Stimulated activated memory B cell treated with anti-CD40 and anti-IgM and Interleukin-4, amounts not matched to agents 10 μg/mL and 1 μg/mL and 100 μg/mL, for 72 hours (primary cell): Measurements from ENCODE around the gene NTN4.

Experiments
- ATAC-seq: fragments of 150-1000 bp; cut with Tn5 transposase; 2 replicates; pipeline ENCODE4 v1.10.0; 2021
- H3K27ac Mint-ChIP-seq: one replicate; pipeline ENCODE4 v1.8.0; 2022; ENCODE audit warnings: mild to moderate bottlenecking, mixed read lengths
- H3K27me3 Mint-ChIP-seq: one replicate; pipeline ENCODE4 v1.8.0; 2022; ENCODE audit warnings: mixed read lengths
- H3K36me3 Mint-ChIP-seq: one replicate; pipeline ENCODE4 v1.8.0; 2022; ENCODE audit warnings: mixed read lengths
- H3K4me1 Mint-ChIP-seq: one replicate; pipeline ENCODE4 v1.8.0; 2022; ENCODE audit warnings: mixed read lengths
- H3K4me3 Mint-ChIP-seq: one replicate; pipeline ENCODE4 v1.8.0; 2022; ENCODE audit warnings: mild to moderate bottlenecking, moderate library complexity, mixed read lengths
- H3K9me3 Mint-ChIP-seq: one replicate; pipeline ENCODE4 v1.8.0; 2022; ENCODE audit warnings: mixed read lengths

The NTN4 gene

DNA sequence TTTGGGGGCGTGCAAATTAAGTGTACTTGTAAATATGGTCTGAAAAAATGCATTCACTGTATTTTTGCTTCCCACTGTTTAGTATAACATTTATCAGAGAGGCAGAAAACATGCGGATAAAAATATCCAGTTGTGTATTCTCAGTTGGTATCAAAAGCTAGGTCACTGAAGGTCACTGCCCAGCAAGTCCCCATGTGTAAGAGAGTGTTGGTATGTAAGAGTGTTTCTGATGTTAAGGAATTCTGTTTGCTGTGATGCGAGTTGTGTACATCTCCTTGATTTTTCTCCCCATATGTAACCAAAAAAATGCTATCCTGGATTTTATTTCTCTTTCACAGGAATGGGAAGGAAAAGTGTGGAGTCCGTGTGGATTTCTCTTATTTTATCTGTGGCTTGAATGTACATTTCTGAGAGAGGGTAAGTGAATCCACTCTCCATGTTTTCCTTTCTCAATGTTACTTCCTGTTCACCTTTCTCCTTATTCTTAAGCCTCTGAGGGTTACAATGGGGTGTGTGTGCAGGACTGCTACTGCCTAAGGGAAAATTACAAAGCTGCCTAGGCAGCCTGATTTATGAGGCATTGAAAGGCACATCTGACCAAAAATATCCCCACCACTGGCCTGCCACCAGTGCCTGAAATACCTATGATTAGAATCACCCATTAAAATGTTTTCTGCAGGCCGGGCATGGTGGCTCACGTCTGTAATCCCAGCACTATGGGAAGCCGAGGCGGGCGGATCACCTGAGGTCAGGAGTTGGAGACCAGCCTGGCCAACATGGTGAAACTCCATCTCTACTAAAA lies 141.4 kb downstream of the NTN4 start:
- H3K36me3 Mint-ChIP-seq = peaks cover 1% of the 10 kb centered on the region
- ATAC-seq = no peak
- H3K9me3 Mint-ChIP-seq = peaks cover under 1% of the 10 kb centered on the region
- H3K4me1 Mint-ChIP-seq = peaks cover 2% of the 10 kb centered on the region
- peaks cover 8% of the 10 kb centered on the region for H3K27me3 Mint-ChIP-seq
- no peak overlapping the region for H3K4me3 Mint-ChIP-seq
- no peak overlapping the region for H3K27ac Mint-ChIP-seq

DNA sequence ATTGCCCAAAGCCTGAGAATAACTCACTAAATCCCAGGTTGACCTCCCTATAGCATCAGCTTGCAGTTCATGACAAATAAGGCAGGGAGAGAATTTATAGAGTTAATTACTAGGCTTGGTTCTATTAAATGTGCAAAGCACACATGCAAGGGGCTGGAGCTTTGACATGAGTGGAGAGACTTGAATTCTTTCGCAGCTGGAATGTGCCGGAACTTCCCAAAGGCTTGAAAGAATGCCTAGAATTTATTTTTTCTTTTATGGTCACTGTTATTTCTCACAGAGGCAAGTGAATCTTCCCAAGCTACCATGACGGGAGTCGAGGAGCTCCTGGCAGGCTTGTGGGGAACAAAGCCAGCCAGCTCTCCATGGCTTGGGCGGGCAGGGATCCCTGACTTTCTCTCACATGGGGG lies 143.8 kb downstream of the NTN4 start:
- Mint-ChIP-seq H3K9me3 (no peaks in the 10 kb centered on the region), H3K27ac (no peak overlapping the region), H3K27me3 (peaks cover 9% of the 10 kb centered on the region), H3K4me1 (no peaks in the 10 kb centered on the region), H3K36me3 (no peaks in the 10 kb centered on the region), H3K4me3 (no peak overlapping the region)
- no peak for ATAC-seq

DNA sequence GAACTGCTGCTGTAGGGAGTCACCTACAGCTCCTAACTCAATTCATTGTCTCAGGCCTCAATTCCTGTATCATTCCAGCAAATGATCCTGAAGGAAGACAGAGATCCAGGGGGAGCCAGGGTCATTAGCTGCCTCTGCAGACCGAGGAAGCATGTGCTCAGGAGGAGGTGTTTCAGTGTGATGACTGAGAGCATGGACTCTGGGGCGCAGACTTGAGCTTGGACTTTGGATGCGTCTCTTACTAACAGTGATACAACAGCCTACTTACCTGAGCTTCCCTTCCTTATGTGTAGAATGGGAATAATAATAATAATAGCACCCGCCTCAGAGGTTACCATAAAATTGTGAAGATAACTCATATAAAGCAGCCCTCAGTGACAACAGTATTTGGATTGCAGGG lies 147.3 kb downstream of the NTN4 start:
- H3K4me1 Mint-ChIP-seq = no peaks in the 10 kb centered on the region
- no peaks in the 10 kb centered on the region for H3K9me3 Mint-ChIP-seq
- H3K27ac Mint-ChIP-seq = no peak overlapping the region
- peaks cover 9% of the 10 kb centered on the region for H3K27me3 Mint-ChIP-seq
- no peak for ATAC-seq
- no peaks in the 10 kb centered on the region for H3K36me3 Mint-ChIP-seq
- H3K4me3 Mint-ChIP-seq = no peak overlapping the region

DNA sequence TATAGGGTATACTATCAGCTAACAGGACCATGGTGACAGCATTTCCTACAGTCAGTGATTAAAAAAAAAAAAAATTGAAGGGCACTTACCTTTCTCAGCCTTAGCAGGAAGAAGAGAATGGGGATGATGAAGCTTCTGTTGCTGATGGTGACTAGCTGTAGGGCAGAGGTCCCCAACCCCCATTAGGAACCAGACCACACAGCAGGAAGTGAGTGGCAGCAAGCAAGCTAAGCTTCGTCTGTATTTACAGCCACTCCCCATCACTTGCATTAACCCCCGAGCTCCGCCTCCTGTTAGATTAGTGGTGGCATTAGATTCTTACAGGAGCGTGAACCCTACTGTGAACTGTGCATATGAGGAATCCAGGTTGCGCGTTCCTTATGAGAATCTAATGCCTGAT lies 148.0 kb downstream of the NTN4 start:
- Mint-ChIP-seq H3K9me3 (no peaks in the 10 kb centered on the region), H3K4me3 (no peak overlapping the region)
- no peak for ATAC-seq

DNA sequence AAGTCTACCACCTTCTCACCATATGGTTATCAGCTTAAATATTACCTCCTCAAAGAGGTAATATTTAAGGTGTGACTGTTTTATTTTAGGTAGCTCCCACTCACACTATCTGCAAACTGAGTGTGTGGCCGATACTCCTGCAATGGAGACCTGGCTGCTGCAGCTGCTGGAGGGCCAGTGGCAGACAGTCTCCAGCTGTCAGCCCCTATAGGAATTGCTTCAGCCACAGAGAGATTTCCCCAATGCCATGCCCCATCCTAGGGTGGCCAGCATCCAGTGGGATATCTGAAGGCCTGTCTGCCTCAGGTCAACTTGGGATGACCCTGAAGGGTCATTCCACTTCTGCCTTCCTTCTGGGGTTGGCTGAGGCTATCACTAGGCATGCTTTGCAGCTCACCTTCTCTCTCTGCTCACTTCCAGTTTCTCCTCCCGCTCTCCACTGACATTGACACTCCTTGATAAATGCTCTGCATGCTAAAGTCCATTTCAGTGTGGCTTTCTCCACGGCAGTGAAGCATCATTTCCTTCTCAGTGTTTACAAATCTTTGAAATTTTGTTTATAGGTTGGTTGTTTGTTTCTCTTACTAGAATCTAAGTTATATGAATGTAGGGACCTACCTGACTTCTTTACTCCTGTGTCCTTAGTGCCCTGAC lies 149.1 kb downstream of the NTN4 start:
- Mint-ChIP-seq H3K36me3 (no peaks in the 10 kb centered on the region), H3K9me3 (no peaks in the 10 kb centered on the region), H3K4me3 (no peak overlapping the region), H3K4me1 (no peaks in the 10 kb centered on the region), H3K27ac (no peak overlapping the region), H3K27me3 (peaks cover 9% of the 10 kb centered on the region)
- no peak for ATAC-seq

More for the DNA sequence above, 148.0 kb downstream of the NTN4 start:
- Mint-ChIP-seq H3K27me3 (peaks cover 9% of the 10 kb centered on the region), H3K36me3 (no peaks in the 10 kb centered on the region), H3K27ac (no peak overlapping the region), H3K4me1 (no peaks in the 10 kb centered on the region)

DNA sequence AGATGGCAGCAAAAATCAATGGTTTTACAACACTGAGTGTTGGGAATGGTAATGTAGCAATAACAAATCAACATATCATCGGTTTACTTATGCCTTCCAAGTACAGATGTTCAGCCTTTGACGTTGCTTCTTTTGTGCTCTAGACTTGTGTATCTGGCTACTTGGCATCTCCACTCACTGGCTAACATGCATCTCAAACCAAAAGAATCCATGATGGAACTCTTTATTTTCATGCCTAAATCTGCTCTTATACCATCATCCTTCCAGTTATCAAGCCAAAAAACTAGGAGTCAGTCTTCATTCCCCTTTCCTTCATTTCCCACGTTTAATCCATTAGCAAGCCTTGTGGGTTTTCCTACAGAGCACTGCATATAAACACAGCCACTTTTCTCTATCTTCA lies 150.0 kb downstream of the NTN4 start:
- no peak overlapping the region for H3K4me3 Mint-ChIP-seq
- no peaks in the 10 kb centered on the region for H3K9me3 Mint-ChIP-seq
- no peaks in the 10 kb centered on the region for H3K36me3 Mint-ChIP-seq
- H3K27ac Mint-ChIP-seq = no peak overlapping the region
- no peaks in the 10 kb centered on the region for H3K4me1 Mint-ChIP-seq
- H3K27me3 Mint-ChIP-seq = peaks cover 9% of the 10 kb centered on the region
- no peak for ATAC-seq

DNA sequence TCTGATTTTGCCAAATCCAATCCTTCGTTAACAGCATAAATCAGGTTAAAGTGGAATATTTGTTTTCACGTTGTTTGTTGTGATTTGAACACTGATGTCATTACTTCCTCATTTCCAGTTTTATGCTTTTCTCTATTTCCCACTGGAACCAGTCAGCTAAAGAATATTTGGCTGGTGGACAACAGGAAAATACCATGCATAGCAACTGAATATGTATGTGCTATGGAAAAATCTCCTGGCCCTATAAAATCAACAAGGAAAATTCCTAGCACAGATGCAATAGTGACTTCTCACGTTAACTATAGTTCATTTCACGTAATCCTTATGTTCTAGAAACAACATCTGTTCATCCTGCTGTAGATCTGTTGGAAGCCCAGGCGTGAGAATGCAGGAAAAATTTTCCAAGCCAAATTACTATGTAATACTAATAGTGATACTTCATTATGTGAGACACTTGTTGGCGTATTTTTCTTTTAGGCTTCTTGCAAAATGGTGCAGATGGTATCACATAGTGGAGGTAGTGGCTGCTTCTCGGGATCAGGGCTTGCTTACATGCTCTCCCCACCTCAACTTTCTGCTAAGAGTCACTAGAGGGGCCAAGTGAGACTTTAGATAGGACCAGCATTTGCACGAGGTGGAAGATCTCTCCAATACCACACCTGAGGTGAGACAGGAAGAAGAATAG lies 153.0 kb downstream of the NTN4 start:
- Mint-ChIP-seq H3K27me3 (peaks cover 18% of the 10 kb centered on the region), H3K4me3 (no peak overlapping the region), H3K36me3 (no peaks in the 10 kb centered on the region), H3K4me1 (no peaks in the 10 kb centered on the region), H3K27ac (no peak overlapping the region), H3K9me3 (no peaks in the 10 kb centered on the region)
- no peak for ATAC-seq

DNA sequence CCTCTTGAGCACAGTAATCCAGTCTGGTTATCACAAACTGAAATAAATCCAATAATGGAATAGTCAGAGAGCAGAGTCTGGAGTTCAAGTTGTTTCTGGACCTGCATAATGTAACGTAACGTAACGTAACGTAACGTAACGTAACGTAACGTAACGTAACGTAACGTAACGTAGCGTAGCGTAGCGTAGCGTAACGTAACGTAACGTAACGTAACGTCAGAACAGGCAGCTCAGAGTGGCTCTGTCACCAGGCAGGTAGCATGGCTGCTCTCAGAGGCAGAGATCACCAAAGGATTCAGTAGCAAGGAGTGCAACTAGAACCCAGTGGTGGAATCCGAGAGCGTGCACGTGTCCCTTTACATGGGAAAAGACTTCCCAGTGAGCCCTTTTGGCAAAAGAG lies 153.6 kb downstream of the NTN4 start:
- peaks cover 22% of the 10 kb centered on the region for H3K27me3 Mint-ChIP-seq
- no peak for ATAC-seq
- no peaks in the 10 kb centered on the region for H3K9me3 Mint-ChIP-seq
- H3K27ac Mint-ChIP-seq = no peak overlapping the region
- no peaks in the 10 kb centered on the region for H3K36me3 Mint-ChIP-seq
- H3K4me3 Mint-ChIP-seq = no peak overlapping the region
- H3K4me1 Mint-ChIP-seq = no peaks in the 10 kb centered on the region

DNA sequence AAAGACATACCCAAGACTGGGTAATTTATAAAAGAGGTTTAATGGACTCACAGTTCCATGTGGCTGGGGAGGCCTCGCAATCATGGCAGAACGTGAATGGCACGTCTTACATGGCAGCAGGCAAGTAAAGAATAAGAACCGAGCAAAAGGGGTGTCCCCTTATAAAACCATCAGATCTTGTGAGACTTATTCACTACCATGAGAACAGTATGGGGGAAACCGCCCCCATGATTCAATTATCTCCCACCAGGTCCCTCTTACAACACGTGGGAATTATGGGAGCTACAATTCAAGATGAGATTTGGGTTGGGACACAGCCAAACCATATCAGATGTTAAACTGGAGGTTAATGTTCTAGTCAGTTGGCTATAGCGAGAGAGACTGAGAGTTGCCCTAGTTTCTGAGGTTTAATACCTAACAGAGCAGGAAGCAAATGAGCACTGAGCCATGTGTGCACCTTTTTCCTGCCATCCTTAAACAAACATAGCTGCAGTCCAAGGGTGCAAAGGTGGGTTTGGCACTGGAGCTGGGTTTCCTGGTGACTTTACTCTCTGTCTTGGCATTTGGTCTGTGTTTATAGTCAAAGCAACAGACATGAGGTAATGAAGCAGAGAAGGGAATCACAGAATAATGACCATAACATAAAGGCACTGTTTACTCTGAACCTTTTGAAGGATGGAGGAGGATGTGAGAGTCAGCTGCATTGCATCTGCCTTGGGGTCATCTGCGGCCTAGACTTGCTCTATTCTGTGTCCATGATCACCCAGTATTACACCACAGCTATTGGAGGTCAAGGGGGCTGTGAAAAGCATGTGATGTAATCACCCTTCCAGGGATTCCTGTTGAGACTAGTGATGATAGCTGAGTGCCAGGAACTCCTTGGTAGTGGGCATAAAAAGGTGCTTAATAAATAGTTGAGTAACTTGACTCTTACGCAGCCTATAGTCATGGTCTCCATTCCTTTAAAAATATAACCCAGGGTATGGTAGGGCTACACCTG lies 155.6 kb downstream of the NTN4 start:
- H3K4me3 Mint-ChIP-seq = no peak overlapping the region
- H3K27ac Mint-ChIP-seq = no peak overlapping the region
- H3K36me3 Mint-ChIP-seq = no peaks in the 10 kb centered on the region
- peaks cover 22% of the 10 kb centered on the region for H3K27me3 Mint-ChIP-seq
- no peaks in the 10 kb centered on the region for H3K9me3 Mint-ChIP-seq
- no peaks in the 10 kb centered on the region for H3K4me1 Mint-ChIP-seq
- ATAC-seq = no peak

DNA sequence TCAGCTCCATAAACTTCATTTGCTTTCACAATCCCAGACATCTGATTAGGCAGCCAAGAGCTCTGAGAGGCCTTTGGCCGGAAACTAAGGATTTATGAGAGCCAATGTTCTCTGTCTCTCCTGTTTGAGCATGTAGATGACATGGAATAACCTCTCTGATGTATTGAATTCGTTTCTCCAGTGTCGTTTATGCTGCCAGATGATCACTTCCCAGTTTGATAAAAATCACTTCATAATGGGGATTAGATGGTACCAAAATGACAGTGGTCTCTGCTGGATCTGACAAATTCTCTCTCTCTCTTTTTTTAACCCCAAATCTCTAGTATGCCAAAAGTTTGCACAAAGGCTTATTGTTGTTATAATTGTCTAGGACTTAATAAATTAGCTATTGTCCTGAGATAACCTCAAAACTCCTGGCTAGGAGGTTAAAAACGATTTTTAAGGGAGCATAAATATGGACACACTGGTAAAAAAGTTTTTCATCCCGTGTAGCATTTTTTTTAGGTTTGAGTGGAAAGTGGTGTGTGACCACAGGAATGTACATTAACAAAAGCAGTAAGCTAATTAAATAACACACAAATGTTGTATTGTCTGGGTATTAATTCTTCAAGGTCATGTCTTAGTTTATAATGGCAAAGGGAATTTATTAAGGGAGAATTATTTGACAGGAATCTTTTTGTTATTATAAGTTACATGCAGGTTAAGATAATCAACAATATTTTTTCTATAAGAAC lies 156.7 kb downstream of the NTN4 start:
- Mint-ChIP-seq H3K4me1 (no peaks in the 10 kb centered on the region), H3K27me3 (peaks cover 22% of the 10 kb centered on the region), H3K36me3 (no peaks in the 10 kb centered on the region), H3K27ac (no peak overlapping the region), H3K4me3 (no peak overlapping the region), H3K9me3 (no peaks in the 10 kb centered on the region)
- no peak for ATAC-seq

DNA sequence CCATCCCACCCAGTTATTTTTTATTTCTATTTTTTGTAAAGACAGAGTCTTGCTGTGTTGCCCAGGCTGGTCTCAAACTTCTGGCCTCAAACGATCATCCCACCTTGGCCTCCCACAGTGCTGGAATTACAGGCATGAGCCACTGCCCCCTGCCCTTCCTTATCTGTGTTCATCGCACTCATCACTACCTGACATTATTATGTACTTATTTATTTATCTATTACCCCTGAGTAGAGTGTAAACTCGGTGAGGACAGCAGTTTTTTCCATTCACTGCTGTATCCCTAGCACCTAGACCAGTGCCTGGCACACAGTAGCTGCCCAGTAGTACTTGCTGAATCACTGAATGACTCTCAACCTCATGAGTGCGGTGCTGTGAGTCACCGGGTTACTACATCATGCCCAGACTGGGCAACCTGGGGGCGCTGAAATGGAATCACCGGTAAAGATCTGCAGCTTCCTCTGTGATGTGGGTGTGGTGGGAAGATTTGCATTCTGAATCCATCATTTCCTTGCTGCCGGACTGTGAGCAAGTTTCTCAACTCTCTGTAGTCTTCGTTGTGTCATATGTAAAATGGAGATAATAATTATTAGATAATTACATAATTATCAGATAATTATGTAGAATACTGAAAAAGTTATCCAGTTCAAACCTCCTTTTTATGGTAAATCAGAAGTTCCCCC lies 157.4 kb downstream of the NTN4 start:
- H3K36me3 Mint-ChIP-seq = no peaks in the 10 kb centered on the region
- no peak overlapping the region for H3K27ac Mint-ChIP-seq
- H3K27me3 Mint-ChIP-seq = peaks cover 22% of the 10 kb centered on the region
- H3K4me1 Mint-ChIP-seq = no peaks in the 10 kb centered on the region
- ATAC-seq = no peak
- H3K9me3 Mint-ChIP-seq = no peaks in the 10 kb centered on the region
- no peak overlapping the region for H3K4me3 Mint-ChIP-seq

DNA sequence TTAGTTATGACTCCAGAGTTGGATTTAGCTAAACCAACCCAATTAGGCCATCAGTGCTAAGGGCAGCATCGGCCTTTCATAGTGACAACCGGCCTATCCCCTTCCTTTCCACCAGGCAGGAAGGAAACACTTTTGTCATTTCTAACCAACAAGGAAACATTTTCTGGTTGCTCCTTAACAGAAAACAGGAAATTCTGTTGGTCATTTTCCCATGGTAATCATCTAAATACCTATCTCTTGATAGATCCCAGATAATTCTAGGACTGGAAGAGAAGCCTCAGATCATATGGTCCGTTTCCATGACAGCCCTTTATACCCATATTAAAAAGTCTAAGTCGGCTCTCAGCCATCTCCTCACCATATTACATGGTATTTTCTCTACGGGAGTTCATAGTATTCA lies 160.1 kb downstream of the NTN4 start:
- peaks cover 22% of the 10 kb centered on the region for H3K27me3 Mint-ChIP-seq
- H3K4me1 Mint-ChIP-seq = no peaks in the 10 kb centered on the region
- H3K36me3 Mint-ChIP-seq = no peaks in the 10 kb centered on the region
- no peak overlapping the region for H3K27ac Mint-ChIP-seq
- no peak overlapping the region for H3K4me3 Mint-ChIP-seq
- H3K9me3 Mint-ChIP-seq = no peaks in the 10 kb centered on the region
- no peak for ATAC-seq

DNA sequence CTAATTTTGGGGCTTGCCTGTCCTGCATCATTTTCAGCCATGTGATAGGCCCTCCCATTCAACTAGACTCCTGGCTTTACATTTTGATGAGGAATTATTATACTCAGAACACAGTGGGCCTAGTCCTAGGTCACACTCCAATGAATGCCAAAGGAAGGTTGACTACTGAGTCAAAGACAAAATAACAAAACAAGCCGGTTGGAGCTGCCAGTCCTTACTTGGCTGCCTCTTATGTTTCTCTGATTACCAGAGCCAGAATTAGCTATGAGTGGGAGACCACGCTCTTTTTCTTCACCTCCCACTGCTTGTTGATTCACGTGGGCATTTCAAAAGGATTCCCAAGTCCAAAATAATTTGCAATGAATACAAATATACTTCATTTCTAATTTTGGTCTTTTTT lies 161.2 kb downstream of the NTN4 start:
- no peak overlapping the region for H3K27ac Mint-ChIP-seq
- no peak for ATAC-seq

DNA sequence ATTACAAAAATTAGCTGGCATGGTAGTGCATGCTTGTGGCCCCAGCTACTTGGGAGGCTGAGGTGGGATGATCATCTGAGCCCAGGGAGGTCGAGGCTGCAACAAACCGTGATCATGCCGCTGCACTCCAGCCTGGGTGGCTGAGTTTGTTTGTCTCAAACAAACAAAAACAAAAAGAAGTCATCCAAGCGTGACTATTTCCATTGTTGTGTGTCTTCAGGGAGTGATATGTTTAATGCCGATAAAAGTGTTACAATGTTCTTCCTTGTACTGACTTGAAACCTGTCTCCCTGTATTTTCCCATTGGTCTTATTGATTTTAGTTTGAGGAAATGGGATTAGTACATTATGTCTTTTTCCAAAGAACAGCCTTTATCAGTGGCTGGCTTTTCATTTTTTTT lies 163.7 kb downstream of the NTN4 start:
- Mint-ChIP-seq H3K27me3 (peaks cover 31% of the 10 kb centered on the region), H3K36me3 (no peaks in the 10 kb centered on the region), H3K27ac (no peak overlapping the region), H3K4me3 (no peak overlapping the region), H3K9me3 (no peaks in the 10 kb centered on the region), H3K4me1 (no peaks in the 10 kb centered on the region)
- no peak for ATAC-seq

More for the DNA sequence above, 161.2 kb downstream of the NTN4 start:
- Mint-ChIP-seq H3K9me3 (no peaks in the 10 kb centered on the region), H3K4me1 (no peaks in the 10 kb centered on the region), H3K36me3 (no peaks in the 10 kb centered on the region), H3K27me3 (peaks cover 29% of the 10 kb centered on the region), H3K4me3 (no peak overlapping the region)
